Mesendoderm (in vitro differentiated cells): Measurements from ENCODE around the gene MITF. TPM values are rescaled to one million over a fixed set of nuclear protein-coding genes. Genes with fewer than 3 reads are reported as not detected.

Experiments used
- small RNA-seq: library from polyadenylated mRNA; stranded (forward); fragments of <200 nt; extraction: miRNeasy Mini kit (QIAGEN cat#:217004); gene quantifications from one replicate; pipeline ENCODE3, GENCODE V24; 2013; ENCODE audit not compliant: insufficient read depth

MITF gene

Small RNA genes lying within 50 kb of the gene (small RNA-seq; reads per million reads assigned to genes)
- gene RN7SL418P, result not detected
